OCI-LY3 (cell line): ENCODE measurements around the gene ZNF383.
"Not testable (repeated sequence)": the region's sequence is repeated elsewhere in the genome, so short reads cannot be mapped to it uniquely, and the experiment has no call there.

ENCODE experiments used
- EZH2phosphoT487 ChIP-seq: fragments of 200-600 bp; shearing (Covaris generic); IDR thresholded peaks from 2 replicates; pipeline ENCODE4 v1.6.1; 2018; ENCODE audit warnings: antibody characterized with exemption, mixed run types, low read depth
- TF ChIP-seq, protein P1 (sequence below): fragments of 200-600, 300-600 bp; sonication (generic); IDR thresholded peaks from 2 replicates; pipeline ENCODE4 v1.5.1; 2014; ENCODE audit warnings: antibody characterized with exemption, low read length, low read depth

DNA sequence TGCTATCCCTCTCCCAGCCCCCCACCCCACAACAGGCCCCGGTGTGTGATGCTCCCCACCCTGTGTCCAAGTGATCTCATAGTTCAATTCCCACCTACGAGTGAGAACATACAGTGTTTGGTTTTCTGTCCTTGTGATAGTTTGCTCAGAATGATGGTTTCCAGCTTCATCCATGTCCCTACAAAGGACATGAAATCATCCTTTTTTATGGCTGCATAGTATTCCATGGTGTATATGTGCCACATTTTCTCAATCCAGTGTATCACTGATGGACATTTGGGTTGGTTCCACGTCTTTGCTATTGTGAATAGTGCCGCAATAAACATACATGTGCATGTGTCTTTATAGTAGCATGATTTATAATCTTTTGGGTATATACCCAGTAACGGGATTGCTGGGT, 20.9 kb upstream of the ZNF383 start:
- TF ChIP-seq, protein P1, sequence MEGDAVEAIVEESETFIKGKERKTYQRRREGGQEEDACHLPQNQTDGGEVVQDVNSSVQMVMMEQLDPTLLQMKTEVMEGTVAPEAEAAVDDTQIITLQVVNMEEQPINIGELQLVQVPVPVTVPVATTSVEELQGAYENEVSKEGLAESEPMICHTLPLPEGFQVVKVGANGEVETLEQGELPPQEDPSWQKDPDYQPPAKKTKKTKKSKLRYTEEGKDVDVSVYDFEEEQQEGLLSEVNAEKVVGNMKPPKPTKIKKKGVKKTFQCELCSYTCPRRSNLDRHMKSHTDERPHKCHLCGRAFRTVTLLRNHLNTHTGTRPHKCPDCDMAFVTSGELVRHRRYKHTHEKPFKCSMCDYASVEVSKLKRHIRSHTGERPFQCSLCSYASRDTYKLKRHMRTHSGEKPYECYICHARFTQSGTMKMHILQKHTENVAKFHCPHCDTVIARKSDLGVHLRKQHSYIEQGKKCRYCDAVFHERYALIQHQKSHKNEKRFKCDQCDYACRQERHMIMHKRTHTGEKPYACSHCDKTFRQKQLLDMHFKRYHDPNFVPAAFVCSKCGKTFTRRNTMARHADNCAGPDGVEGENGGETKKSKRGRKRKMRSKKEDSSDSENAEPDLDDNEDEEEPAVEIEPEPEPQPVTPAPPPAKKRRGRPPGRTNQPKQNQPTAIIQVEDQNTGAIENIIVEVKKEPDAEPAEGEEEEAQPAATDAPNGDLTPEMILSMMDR: not testable (repeated sequence)
- TF ChIP-seq EZH2phosphoT487: not testable (repeated sequence)
